ENCODE measurements around the gene KRT73.

KRT73 gene

GRCh38 chr12:52584156-52584682, 34.1 kb downstream of the KRT73 start:
- no peak for DNase-seq (ENCODE audit: extremely low spot score)
- ChIA-PET POLR2A (no interaction called here), CTCF (interaction anchor here (1.6 to 2.0 kb wide), 2 partner anchors 281 to 286 kb away, joined by 4 to 10 read pairs; no protein-coding TSS in a partner anchor)
- TF ChIP-seq FOXM1 (IDR thresholded peaks at IDR 0.05; ENCODE audit: borderline replicate concordance) (no peak), SP1 (IDR thresholded peaks at IDR 0.05) (no peak)

GRCh38 chr12:52582971-52583456, 35.3 kb downstream of the KRT73 start:
- peak; percentile 73 for DNase-seq (ENCODE audit: extremely low spot score)
- POLR2A ChIA-PET: no interaction called here
- TF ChIP-seq PKNOX1 (IDR thresholded peaks at IDR 0.05) (no peak), NFRKB (IDR thresholded peaks at IDR 0.05) (no peak), FOXM1 (IDR thresholded peaks at IDR 0.05; ENCODE audit: borderline replicate concordance) (no peak), TARDBP (IDR thresholded peaks at IDR 0.05) (no peak), FOXA1 (IDR thresholded peaks at IDR 0.05) (no peak), SUZ12 (IDR thresholded peaks at IDR 0.05) (no peak), CTBP1 (IDR thresholded peaks at IDR 0.05; ENCODE audit: borderline replicate concordance) (no peak), HDGF (IDR thresholded peaks at IDR 0.05; ENCODE audit: borderline replicate concordance) (no peak), FOXK2 (IDR thresholded peaks at IDR 0.05) (no peak), LEF1 (IDR thresholded peaks at IDR 0.05; ENCODE audit: borderline replicate concordance) (no peak), ZNF384 (IDR thresholded peaks at IDR 0.05) (no peak), ELF4 (IDR thresholded peaks at IDR 0.05) (no peak), ARNT (IDR thresholded peaks at IDR 0.05) (no peak), L3MBTL2 (conservative IDR thresholded peaks at IDR 0.05) (no peak), BHLHE40 (IDR thresholded peaks at IDR 0.05; ENCODE audit: borderline replicate concordance) (no peak)
- CTCF ChIA-PET: interaction anchor here (1.0 to 1.6 kb wide), 6 partner anchors 74 to 361 kb away, joined by 3 to 5 read pairs (median 4); no protein-coding TSS in a partner anchor

- TF ChIP-seq SUZ12 (IDR thresholded peaks at IDR 0.05) (no peak), PKNOX1 (IDR thresholded peaks at IDR 0.05) (no peak), TARDBP (IDR thresholded peaks at IDR 0.05) (no peak), ARNT (IDR thresholded peaks at IDR 0.05) (no peak), BHLHE40 (IDR thresholded peaks at IDR 0.05; ENCODE audit: borderline replicate concordance) (no peak), FOXM1 (IDR thresholded peaks at IDR 0.05; ENCODE audit: borderline replicate concordance) (no peak), ELF4 (IDR thresholded peaks at IDR 0.05) (no peak), FOXK2 (IDR thresholded peaks at IDR 0.05) (no peak), NFRKB (IDR thresholded peaks at IDR 0.05) (no peak), SP1 (IDR thresholded peaks at IDR 0.05) (no peak), CTBP1 (IDR thresholded peaks at IDR 0.05; ENCODE audit: borderline replicate concordance) (no peak), LEF1 (IDR thresholded peaks at IDR 0.05; ENCODE audit: borderline replicate concordance) (no peak)
- ChIA-PET POLR2A (no interaction called here), CTCF (interaction anchor here (0.9 to 1.6 kb wide), 5 partner anchors 74 to 297 kb away, joined by 3 to 6 read pairs (median 3); no protein-coding TSS in a partner anchor)
- DNase-seq (ENCODE audit: extremely low spot score): no peak
These were observed 35.9 kb downstream of the KRT73 start for GRCh38 chr12:52582486-52582885.

- TF ChIP-seq SP1 (IDR thresholded peaks at IDR 0.05) (no peak), FOXA1 (IDR thresholded peaks at IDR 0.05) (no peak), HDGF (IDR thresholded peaks at IDR 0.05; ENCODE audit: borderline replicate concordance) (no peak), CTBP1 (IDR thresholded peaks at IDR 0.05; ENCODE audit: borderline replicate concordance) (no peak), FOXK2 (IDR thresholded peaks at IDR 0.05) (no peak), NFRKB (IDR thresholded peaks at IDR 0.05) (no peak), ZNF384 (IDR thresholded peaks at IDR 0.05) (no peak), FOXM1 (IDR thresholded peaks at IDR 0.05; ENCODE audit: borderline replicate concordance) (no peak), ARNT (IDR thresholded peaks at IDR 0.05) (no peak), ELF4 (IDR thresholded peaks at IDR 0.05) (no peak), SUZ12 (IDR thresholded peaks at IDR 0.05) (no peak), BHLHE40 (IDR thresholded peaks at IDR 0.05; ENCODE audit: borderline replicate concordance) (no peak), TARDBP (IDR thresholded peaks at IDR 0.05) (no peak), LEF1 (IDR thresholded peaks at IDR 0.05; ENCODE audit: borderline replicate concordance) (no peak), L3MBTL2 (conservative IDR thresholded peaks at IDR 0.05) (no peak), PKNOX1 (IDR thresholded peaks at IDR 0.05) (no peak)
- CTCF ChIA-PET: interaction anchor here (0.9 to 1.6 kb wide), 5 partner anchors 75 to 298 kb away, joined by 3 to 6 read pairs (median 3); no protein-coding TSS in a partner anchor
- DNase-seq (ENCODE audit: extremely low spot score): no peak
- POLR2A ChIA-PET: no interaction called here
These were observed 36.9 kb downstream of the KRT73 start for GRCh38 chr12:52581481-52581880.

GRCh38 chr12:52581066-52581465, 37.3 kb downstream of the KRT73 start:
- ChIA-PET CTCF (interaction anchor here (0.6 kb wide), 1 partner anchor 287 kb away, joined by 3 read pairs; no protein-coding TSS in a partner anchor), POLR2A (no interaction called here)
- TF ChIP-seq TARDBP (IDR thresholded peaks at IDR 0.05) (no peak), NFRKB (IDR thresholded peaks at IDR 0.05) (no peak), FOXK2 (IDR thresholded peaks at IDR 0.05) (no peak), ZNF384 (IDR thresholded peaks at IDR 0.05) (no peak), SP1 (IDR thresholded peaks at IDR 0.05) (no peak), FOXM1 (IDR thresholded peaks at IDR 0.05; ENCODE audit: borderline replicate concordance) (no peak)
- DNase-seq (ENCODE audit: extremely low spot score): no peak

- no peak for DNase-seq (ENCODE audit: extremely low spot score)
- CTCF ChIA-PET: interaction anchor here (0.6 kb wide), 1 partner anchor 288 kb away, joined by 3 read pairs; no protein-coding TSS in a partner anchor
- POLR2A ChIA-PET: no interaction called here
- TF ChIP-seq NFRKB (IDR thresholded peaks at IDR 0.05): no peak
- TF ChIP-seq TARDBP (IDR thresholded peaks at IDR 0.05): no peak
- TF ChIP-seq ARNT (IDR thresholded peaks at IDR 0.05): no peak
- no peak for TF ChIP-seq LEF1 (IDR thresholded peaks at IDR 0.05; ENCODE audit: borderline replicate concordance)
- no peak for TF ChIP-seq HDGF (IDR thresholded peaks at IDR 0.05; ENCODE audit: borderline replicate concordance)
- no peak for TF ChIP-seq ZNF384 (IDR thresholded peaks at IDR 0.05)
- TF ChIP-seq FOXA1 (IDR thresholded peaks at IDR 0.05): no peak
- no peak for TF ChIP-seq L3MBTL2 (conservative IDR thresholded peaks at IDR 0.05)
- no peak for TF ChIP-seq SUZ12 (IDR thresholded peaks at IDR 0.05)
- no peak for TF ChIP-seq FOXK2 (IDR thresholded peaks at IDR 0.05)
- no peak for TF ChIP-seq CTBP1 (IDR thresholded peaks at IDR 0.05; ENCODE audit: borderline replicate concordance)
- no peak for TF ChIP-seq ELF4 (IDR thresholded peaks at IDR 0.05)
- TF ChIP-seq SP1 (IDR thresholded peaks at IDR 0.05): no peak
- no peak for TF ChIP-seq BHLHE40 (IDR thresholded peaks at IDR 0.05; ENCODE audit: borderline replicate concordance)
- TF ChIP-seq FOXM1 (IDR thresholded peaks at IDR 0.05; ENCODE audit: borderline replicate concordance): no peak
These were observed 37.9 kb downstream of the KRT73 start for GRCh38 chr12:52580496-52580895.

Measured in HEK293T (cell line).